Mesodermal cell (in vitro differentiated cells): ENCODE results near the gene HDGF.

Source experiments
- H3K27ac ChIP-seq: 2 replicates; pipeline ENCODE4 v1.7.0; 2013; ENCODE audit warnings: mild to moderate bottlenecking, low read depth, low read length, moderate library complexity; ENCODE audit not compliant: severe bottlenecking
- H3K36me3 ChIP-seq: 2 replicates; pipeline ENCODE4 v1.7.1; 2013; ENCODE audit warnings: mild to moderate bottlenecking, low read length, moderate library complexity; ENCODE audit not compliant: control insufficient read depth, insufficient read depth
- H3K4me1 ChIP-seq: one replicate; pipeline ENCODE4 v1.7.1; 2013; ENCODE audit warnings: mild to moderate bottlenecking, low read length; ENCODE audit not compliant: insufficient read depth, control insufficient read depth, poor library complexity, severe bottlenecking
- H3K4me3 ChIP-seq: 2 replicates; pipeline ENCODE4 v1.7.0; 2013; ENCODE audit warnings: low read length, control low read depth, mild to moderate bottlenecking; ENCODE audit not compliant: insufficient read depth, poor library complexity, severe bottlenecking; ENCODE audit errors: extremely low read depth
- H3K9me3 ChIP-seq: 2 replicates; pipeline ENCODE4 v1.7.1; 2013; ENCODE audit warnings: mild to moderate bottlenecking, low read length, moderate library complexity; ENCODE audit not compliant: control insufficient read depth
- WGBS, 2 experiments: methylation state at CpG; one replicate each; pipeline ENCODE4 v1.1.5; 2013; ENCODE audit warnings: missing lambda C conversion rate in 2 of 2; ENCODE audit not compliant: insufficient coverage in 2 of 2; 5-methylcytosine and 5-hydroxymethylcytosine counted together

HDGF gene

DNA sequence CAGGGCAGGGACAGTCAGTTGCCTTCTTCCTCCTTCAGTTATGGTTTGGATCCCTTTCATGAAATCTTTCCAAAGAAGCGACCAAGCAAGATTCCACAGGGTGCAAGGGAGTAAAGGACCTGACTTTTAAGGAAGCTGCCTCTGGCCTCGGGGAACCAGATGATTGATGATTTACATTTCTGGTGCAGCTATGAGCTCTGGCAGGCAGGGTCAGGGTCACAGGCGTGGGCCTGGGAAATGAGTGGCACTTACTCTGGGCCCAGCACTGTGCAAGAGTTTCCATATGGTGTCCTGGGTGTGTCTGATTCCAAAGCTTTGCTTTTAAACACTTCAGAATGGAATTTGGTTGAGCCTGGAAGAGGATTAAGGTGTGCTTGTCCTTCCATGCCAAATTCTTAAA is 38.8 kb downstream of the HDGF start:
- Histone ChIP-seq H3K27ac (peak overlapping the region; percentile 47), H3K9me3 (no peaks in the 10 kb centered on the region), H3K4me3 (no peak overlapping the region), H3K4me1 (peaks cover 44% of the 10 kb centered on the region), H3K36me3 (no peaks in the 10 kb centered on the region)
- WGBS, 2 experiments = 68 to 69% methylated on average over 2 to 3 of the region's 3 CpGs

DNA sequence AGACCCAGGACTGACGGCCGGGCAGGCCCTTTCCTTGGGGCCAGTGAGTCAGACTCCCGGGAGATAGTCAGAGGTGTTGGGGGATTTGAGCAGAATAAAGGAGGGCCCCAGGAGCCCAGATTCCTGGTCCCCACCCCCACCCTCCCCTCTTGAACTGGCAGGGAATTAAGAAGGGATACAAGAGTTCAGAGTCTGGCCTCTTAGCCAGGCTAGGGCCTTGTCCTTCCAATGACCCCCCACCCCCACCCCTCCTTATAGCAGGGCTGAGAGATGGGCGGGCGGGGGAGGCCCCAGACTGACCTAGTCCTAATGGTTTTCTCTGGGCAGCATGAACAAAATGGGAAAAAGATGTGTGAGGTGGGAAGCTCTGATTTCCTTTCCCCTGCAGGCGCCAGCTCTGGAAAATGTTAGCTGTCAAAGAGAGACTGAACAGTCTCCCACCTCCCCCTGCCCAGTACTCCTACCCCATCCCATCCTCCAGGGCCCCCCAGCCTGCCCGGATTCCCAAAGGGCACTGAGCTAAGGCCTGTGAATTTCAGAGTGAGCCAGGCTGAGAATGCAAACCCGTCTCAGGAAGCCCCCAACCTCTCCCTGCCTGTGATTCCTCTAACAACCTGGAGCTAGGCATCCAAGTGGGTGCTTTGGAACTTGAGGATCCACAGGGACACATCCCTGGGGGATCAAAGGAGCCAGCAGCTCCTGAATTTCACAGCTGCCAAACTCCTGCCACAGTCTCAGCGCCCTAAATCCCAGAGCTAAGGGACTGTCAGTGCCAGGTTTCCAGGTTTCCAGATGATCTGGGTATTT is 40.3 kb downstream of the HDGF start:
- Histone ChIP-seq H3K27ac (peak overlapping the region; percentile 92), H3K4me1 (peaks cover 52% of the 10 kb centered on the region), H3K9me3 (no peaks in the 10 kb centered on the region), H3K36me3 (no peaks in the 10 kb centered on the region), H3K4me3 (no peak overlapping the region)
- WGBS, 2 experiments = 17 to 46% methylated on average over 1 to 3 of the region's 9 CpGs

DNA sequence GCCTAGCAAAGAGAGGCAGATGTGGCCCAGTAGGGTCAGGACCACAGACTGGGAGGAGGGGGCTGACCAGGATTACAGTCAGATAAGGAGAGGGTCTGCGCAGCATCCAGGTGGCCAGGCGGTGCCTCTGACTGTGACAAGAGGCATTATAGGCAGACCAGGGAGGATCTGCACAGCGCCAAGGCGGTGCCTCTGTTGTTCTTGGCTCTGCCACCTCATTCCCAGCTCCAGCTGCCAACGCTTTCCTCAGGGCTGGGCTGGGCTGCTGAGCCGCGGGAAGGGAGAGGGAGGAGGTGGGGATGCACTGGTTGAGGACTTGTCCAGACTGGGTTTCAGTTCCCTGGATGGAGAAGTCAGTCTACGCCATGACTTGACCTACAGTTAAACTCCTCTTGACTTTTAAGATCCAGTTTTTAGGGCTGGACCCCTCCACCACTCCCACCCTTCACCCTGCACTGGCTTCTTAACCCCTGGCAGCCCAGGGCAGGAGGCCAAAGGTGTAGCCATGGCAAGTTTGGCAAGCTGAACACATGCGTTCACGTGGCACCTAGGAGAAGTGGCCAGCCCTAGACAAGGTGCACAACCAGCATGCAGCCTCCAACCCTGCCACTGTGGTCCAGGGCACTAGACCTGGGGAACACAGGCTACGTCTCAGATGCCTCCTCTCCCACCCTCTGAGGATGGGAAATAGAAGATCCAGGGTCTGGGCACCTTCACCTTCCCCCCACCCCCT is 41.6 kb downstream of the HDGF start:
- H3K9me3 ChIP-seq = no peaks in the 10 kb centered on the region
- no peaks in the 10 kb centered on the region for H3K36me3 ChIP-seq
- peaks cover 52% of the 10 kb centered on the region for H3K4me1 ChIP-seq
- WGBS, 2 experiments = 55 to 84% methylated on average over 5 to 7 of the region's 11 CpGs
- peak overlapping the region; percentile 92 for H3K27ac ChIP-seq
- H3K4me3 ChIP-seq = no peak overlapping the region

DNA sequence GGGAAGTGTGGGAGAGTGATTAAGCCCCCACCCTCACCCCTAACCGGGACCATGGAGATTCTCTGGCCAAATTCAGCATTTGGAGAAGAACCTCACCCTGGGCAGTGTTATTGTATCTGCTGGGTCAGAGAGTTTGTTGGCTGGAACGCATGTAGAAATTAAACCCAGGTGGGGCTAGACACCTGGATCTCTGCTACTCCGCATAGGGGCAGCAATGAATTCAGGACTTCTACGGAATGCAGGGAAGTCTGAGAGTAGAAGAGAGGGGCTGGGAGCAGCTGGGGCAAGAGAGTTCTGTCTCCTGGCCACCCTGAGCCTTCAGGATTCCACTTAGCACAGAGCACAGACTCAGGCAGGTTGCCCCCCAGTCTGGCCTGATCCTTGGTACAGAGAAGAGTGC is 42.4 kb downstream of the HDGF start:
- 64 to 72% methylated on average over 3 of the region's 4 CpGs for WGBS, 2 experiments
- no peak overlapping the region for H3K4me3 ChIP-seq
- H3K4me1 ChIP-seq = peaks cover 61% of the 10 kb centered on the region
- H3K27ac ChIP-seq = peak overlapping the region; percentile 49
- no peaks in the 10 kb centered on the region for H3K36me3 ChIP-seq
- no peaks in the 10 kb centered on the region for H3K9me3 ChIP-seq

DNA sequence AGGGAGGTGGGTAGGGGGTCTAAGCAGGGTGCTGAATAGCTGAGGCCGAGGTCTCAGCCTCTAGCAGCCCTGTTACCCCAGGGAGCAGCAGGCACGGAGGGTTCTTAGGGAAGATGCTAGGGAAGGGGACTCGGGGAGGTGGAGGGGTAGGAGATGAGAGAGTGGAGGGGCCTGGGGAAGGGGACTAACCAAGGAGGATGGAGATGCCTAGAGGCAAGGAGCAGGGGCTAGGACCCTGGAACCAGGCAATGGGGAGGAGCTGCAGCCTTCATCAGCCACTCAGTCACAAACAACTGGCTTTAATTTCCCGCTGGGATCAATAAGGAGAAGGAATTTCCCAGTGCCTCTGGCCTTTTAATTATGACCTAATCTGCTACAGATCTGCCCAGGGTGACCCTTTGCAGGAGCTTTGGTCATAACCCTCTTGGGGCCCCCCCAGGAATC is 43.2 kb downstream of the HDGF start:
- H3K9me3 ChIP-seq = no peaks in the 10 kb centered on the region
- peaks cover 65% of the 10 kb centered on the region for H3K4me1 ChIP-seq
- H3K36me3 ChIP-seq = peaks cover 1% of the 10 kb centered on the region
- no peak overlapping the region for H3K4me3 ChIP-seq
- 6 to 9% methylated on average over 1 to 2 of the region's 4 CpGs for WGBS, 2 experiments
- H3K27ac ChIP-seq = peak overlapping the region; percentile 82

DNA sequence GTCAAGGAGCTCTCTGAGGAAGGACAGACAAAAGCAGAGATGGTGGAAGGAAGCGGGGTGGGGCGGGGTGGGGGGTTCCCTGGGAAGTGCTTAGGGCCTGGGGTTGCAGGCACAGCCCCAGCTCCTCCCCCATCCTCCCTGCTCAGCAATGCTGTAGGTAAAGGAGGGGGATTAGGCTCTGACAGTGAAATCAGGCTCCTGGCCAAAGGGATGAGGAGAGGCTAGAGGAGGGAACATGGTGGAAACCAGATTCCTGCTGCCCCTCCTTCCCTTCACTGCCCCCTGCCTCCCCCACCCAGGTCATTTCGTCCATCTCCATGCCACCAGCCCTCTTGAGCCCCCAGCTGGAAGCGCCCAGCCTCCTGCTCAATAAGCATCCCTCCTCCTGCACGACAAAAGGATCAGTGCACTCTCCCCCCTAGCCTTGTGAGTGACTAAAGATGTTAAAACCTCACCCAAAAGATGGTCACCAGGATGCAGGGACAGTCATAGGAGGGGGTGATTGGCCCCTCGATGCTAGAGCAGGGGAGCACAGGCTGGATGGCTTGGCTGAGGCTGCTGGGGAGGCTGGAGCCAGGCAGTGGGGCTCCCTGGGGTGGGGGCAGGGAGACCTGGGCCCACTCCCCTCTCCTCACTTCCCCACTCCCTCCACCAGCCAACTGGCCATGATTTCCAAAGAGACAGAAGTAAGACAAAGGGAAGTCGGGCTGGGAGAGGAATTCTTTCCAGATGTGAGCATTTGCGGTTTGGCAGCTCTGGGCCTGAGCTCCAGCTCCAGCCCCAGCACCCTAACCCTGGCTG is 43.9 kb downstream of the HDGF start:
- Histone ChIP-seq H3K27ac (peak overlapping the region; percentile 82), H3K36me3 (peaks cover 7% of the 10 kb centered on the region), H3K4me1 (peaks cover 65% of the 10 kb centered on the region), H3K9me3 (no peaks in the 10 kb centered on the region), H3K4me3 (no peak overlapping the region)
- 10 to 14% methylated on average over 2 to 4 of the region's 8 CpGs for WGBS, 2 experiments

DNA sequence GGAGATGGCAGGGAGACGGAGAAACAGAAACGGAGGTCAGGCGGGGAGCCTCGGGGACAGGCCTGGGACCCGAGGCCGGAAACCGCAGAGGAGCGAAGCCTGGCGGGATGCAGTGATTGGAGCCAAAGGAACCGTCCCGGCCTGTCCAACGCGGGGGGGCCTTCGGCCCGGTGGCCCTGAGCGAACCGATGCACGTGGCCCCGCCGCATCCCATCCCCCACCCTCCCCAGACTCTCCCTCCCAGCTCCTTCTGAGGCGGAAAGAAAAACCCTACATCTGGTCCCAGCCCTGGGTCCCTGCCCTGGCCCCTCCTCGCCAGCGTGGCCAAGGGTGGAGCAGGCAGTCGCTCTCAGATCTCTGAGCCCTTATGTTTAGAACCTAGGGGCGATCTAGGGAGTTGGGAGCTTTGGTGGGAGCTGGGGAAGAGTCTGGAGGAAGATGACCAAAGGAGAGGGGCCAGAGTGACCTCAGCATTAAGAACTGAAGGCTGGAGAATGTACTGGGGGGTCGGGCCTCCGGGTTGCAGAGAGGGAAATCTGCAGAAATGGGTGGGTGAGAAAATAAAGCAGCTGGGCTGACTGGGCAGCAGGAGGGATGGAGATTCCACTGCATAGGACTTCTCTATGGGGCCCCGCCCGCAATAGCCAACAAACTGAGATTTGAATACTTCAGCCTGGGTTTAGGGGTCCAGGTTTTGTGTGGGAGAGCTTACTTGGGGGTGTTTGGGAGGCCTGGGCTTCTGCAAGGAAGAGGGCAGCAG is 44.6 kb downstream of the HDGF start:
- peaks cover 61% of the 10 kb centered on the region for H3K4me1 ChIP-seq
- H3K27ac ChIP-seq = peak overlapping the region; percentile 80

DNA sequence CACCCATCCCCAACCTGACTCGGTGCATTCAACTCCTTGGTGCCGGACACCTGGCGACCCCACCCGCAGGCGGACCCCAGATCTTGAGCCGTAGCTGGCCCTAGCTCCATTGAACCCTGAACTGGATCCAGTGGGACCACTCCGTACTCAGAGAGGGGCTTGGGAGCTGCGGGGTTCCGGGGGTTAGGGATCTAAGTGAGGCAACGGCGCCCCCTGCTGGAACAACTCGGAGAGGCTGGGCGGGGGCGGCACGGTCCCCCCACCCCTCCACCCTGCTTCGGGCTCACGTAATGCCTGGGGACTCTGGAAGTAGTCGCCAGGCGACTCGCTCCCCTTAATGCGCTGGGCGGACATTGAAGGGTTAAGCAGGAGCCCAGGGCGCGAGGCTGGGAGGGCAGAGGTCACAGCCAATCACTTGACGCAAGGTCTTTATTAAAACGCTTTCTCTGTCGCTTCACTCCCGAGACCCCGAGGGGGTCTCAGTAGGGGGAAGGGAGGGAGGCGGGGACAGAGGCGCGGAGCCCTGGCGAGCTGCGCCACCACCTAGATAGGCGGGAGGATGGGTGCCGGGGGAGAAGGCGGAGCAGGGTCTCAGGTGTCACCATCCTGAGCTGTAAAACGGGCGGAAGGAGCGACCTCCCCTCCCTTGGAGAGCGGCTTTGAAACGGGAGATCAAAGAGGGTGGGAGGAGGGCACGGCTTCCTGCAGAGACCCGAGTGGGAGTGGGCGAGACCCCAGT is 45.4 kb downstream of the HDGF start:
- Histone ChIP-seq H3K4me3 (peak overlapping the region; percentile 65), H3K27ac (peak overlapping the region; percentile 80), H3K36me3 (peaks cover 9% of the 10 kb centered on the region), H3K4me1 (peaks cover 63% of the 10 kb centered on the region), H3K9me3 (no peaks in the 10 kb centered on the region)
- WGBS, 2 experiments = 0% methylated on average over 21 to 33 of the region's 45 CpGs

More for the DNA sequence above, 44.6 kb downstream of the HDGF start:
- Histone ChIP-seq H3K9me3 (no peaks in the 10 kb centered on the region), H3K36me3 (peaks cover 7% of the 10 kb centered on the region), H3K4me3 (peak overlapping the region; percentile 65)
- 0% methylated on average over 26 to 27 of the region's 29 CpGs for WGBS, 2 experiments

DNA sequence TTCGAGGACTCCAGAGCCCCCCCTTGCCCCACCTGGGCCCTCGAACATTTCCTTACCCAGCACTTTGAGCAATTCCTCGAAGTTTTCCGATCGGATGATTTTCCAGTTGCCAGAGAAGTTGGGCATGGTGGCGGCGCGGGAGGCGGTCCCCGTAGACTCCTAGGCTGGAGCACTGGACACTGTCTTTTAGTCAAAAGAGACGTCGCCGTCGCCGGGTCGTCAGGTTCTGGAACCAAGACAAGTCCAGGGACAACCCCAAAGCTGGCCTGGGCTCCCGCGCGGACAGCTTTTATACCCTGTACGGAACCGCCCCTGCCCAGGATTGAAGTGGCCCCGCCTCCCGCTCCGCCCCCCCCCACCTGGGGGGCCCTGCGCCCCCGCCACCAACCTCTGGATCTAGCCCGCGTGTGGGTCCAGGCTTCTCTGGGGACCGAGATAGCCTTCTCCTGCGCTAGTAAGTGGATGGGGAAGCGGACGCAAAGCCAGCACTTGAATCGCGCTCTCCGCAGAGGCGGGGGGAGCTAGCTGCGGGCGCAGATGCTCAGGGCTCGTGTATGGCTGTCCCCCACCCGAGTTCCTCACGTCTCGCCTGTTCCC is 46.1 kb downstream of the HDGF start, which contains the start of gene CRABP2:
TSS of gene CRABP2 (minus strand) at position 263 of the 597 bp plus-strand sequence. CDS start at position 126, 137 bp downstream.
- H3K36me3 ChIP-seq = peaks cover 16% of the 10 kb centered on the region
- H3K4me1 ChIP-seq = peaks cover 60% of the 10 kb centered on the region
- H3K27ac ChIP-seq = peak within 1 kb of the TSS; percentile 80
- peak within 1 kb of the TSS; percentile 65 for H3K4me3 ChIP-seq
- WGBS, 2 experiments = 0% methylated on average over 29 to 34 of the region's 42 CpGs
- no peaks in the 10 kb centered on the region for H3K9me3 ChIP-seq
